ENCODE results near the gene KRTAP13-4.

GRCh38 chr21:30426731-30427130, 3.3 kb upstream of the KRTAP13-4 start:
- TF ChIP-seq POLR2AphosphoS5 (IDR thresholded peaks at IDR 0.05; ENCODE audit: low read depth, low read length), result no peak
- no peak for TF ChIP-seq POLR2A (IDR thresholded peaks at IDR 0.05; ENCODE audit: low read depth, low read length)

Data from GM12892 (cell line).